Natural killer cell (primary cell): ENCODE data around the gene ENTR1. TPM values are rescaled to one million over a fixed set of nuclear protein-coding genes. Genes with fewer than 3 reads are reported as not detected.

Experiments used
- ATAC-seq, 3 donors: fragments of 150-1000 bp in 2 of 3; fragments of 200-7000 bp in 1 of 3; cut with Tn5 transposase; 1 replicate in 1 of 3; 2 replicates in 2 of 3; pipeline ENCODE4 v1.10.0; 2021; ENCODE audit warnings: mild to moderate bottlenecking in 2 of 3, moderate library complexity in 2 of 3
- DNase-seq, 2 donors: peaks; one replicate each; pipeline versions ENCODE4 v3.0.0 to v3.0.0-alpha.2; 2013 to 2021; ENCODE audit warnings: mixed read lengths in 1 of 2
- H3K27ac ChIP-seq: one replicate; pipeline ENCODE4 v1.5.1; 2013; ENCODE audit warnings: mild to moderate bottlenecking, low read length
- H3K27me3 ChIP-seq: one replicate; pipeline ENCODE4 v1.6.1; 2013; ENCODE audit warnings: low read length; ENCODE audit not compliant: control insufficient read depth, insufficient read depth
- H3K36me3 ChIP-seq: one replicate; pipeline ENCODE4 v1.6.1; 2013; ENCODE audit warnings: low read length; ENCODE audit not compliant: control insufficient read depth, insufficient read depth
- H3K4me1 ChIP-seq: one replicate; pipeline ENCODE4 v1.6.1; 2013; ENCODE audit warnings: low read length; ENCODE audit not compliant: control insufficient read depth, insufficient read depth
- H3K4me3 ChIP-seq: one replicate; pipeline ENCODE4 v1.5.1; 2013; ENCODE audit warnings: low read length
- H3K9me3 ChIP-seq: one replicate; pipeline ENCODE4 v1.6.1; 2013; ENCODE audit warnings: low read length; ENCODE audit not compliant: control insufficient read depth, insufficient read depth
- H3K27ac Mint-ChIP-seq, 2 donors: one replicate each; pipeline ENCODE4 v1.8.0; 2022; ENCODE audit warnings: mild to moderate bottlenecking in 2 of 2, mixed read lengths in 2 of 2, moderate library complexity in 1 of 2
- H3K27me3 Mint-ChIP-seq, 2 donors: one replicate each; pipeline ENCODE4 v1.8.0; 2022; ENCODE audit warnings: low read depth in 2 of 2, mixed read lengths in 2 of 2
- H3K36me3 Mint-ChIP-seq: one replicate; pipeline ENCODE4 v1.8.0; 2022; ENCODE audit warnings: mixed read lengths
- H3K4me1 Mint-ChIP-seq, 2 donors: one replicate each; pipeline ENCODE4 v1.8.0; 2022; ENCODE audit warnings: mixed read lengths in 2 of 2
- H3K4me3 Mint-ChIP-seq: one replicate; pipeline ENCODE4 v1.8.0; 2022; ENCODE audit warnings: mild to moderate bottlenecking, moderate library complexity, mixed read lengths
- H3K9me3 Mint-ChIP-seq, 2 donors: one replicate each; pipeline ENCODE4 v1.8.0; 2022; ENCODE audit warnings: mixed read lengths in 2 of 2
- WGBS: methylation state at CpG from one replicate; pipeline ENCODE4 v1.1.7; 2013; ENCODE audit warnings: missing lambda C conversion rate; ENCODE audit not compliant: insufficient coverage; 5-methylcytosine and 5-hydroxymethylcytosine counted together
- intact Hi-C: fragments of 100-400 bp; cut with micrococcal nuclease; formaldehyde crosslinking; loops from one replicate; pipeline ENCODE4 v1.14.2; 2022
- total RNA-seq, 4 donors: library from RNA; stranded (reverse); fragments of 120-200 nt in 1 of 4; gene quantifications; one replicate each; pipeline versions ENCODE4 v1.2.3 to v1.2.4, GENCODE V29; 2013 to 2022
- TF ChIP-seq, protein P1 (sequence below): fragments of 200-600 bp; IDR thresholded peaks from one replicate; pipeline ENCODE4 v1.8.0; 2022; ENCODE audit warnings: antibody characterized with exemption

The ENTR1 gene
- total RNA-seq, 3 donors from 2014 or later (not counting 1 experiment from before 2014, with no cell fraction given) = 38.7 to 62.3 (median 41.6) TPM

DNA sequence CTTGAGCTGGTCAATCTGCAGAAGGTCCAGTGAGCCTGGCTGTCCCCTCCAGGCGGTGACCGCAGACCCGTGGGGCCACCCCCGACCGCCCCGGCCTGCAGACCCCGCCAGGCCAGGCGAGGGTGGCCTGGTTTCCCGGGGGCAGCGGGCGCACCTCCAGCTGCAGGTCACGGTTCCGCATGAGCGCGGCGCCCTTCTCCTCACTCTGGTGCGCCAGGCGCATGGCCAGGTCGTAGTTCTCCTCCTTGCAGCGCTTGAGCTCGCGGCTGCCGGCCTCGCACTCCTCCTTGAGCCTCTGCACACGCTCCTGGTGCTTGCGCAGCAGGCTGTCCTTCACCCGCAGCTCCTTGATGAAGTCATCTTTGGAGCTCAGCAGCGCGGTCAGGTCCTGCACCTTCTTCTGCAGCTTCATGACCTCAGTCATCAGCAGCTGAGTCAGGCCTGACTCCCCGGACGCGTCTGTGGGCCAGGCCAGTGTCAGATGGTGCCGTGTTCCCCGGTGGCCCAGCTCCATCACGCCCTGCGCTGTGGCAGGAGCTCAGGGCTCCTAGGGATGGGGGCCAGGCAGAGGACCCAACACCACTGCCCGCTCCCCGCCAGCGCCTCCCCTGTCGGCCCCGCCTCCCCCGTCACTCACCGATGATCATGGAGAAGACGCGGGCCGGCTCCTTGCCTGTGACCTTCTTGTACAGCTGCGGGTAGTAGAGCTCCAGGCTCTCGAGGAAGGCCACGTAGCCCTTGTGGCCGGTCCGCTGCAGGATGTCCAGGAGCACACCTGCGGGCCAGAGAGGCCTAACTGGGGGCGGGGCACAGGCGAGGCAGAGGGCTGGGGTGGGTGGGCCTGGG is 39.5 kb downstream of the ENTR1 start:
- Histone ChIP-seq H3K36me3 (no peaks in the 10 kb centered on the region), H3K9me3 (no peaks in the 10 kb centered on the region), H3K4me3 (no peak overlapping the region), H3K27ac (no peak overlapping the region), H3K4me1 (peaks cover 24% of the 10 kb centered on the region), H3K27me3 (peaks cover 3% of the 10 kb centered on the region)
- TF ChIP-seq, protein P1, sequence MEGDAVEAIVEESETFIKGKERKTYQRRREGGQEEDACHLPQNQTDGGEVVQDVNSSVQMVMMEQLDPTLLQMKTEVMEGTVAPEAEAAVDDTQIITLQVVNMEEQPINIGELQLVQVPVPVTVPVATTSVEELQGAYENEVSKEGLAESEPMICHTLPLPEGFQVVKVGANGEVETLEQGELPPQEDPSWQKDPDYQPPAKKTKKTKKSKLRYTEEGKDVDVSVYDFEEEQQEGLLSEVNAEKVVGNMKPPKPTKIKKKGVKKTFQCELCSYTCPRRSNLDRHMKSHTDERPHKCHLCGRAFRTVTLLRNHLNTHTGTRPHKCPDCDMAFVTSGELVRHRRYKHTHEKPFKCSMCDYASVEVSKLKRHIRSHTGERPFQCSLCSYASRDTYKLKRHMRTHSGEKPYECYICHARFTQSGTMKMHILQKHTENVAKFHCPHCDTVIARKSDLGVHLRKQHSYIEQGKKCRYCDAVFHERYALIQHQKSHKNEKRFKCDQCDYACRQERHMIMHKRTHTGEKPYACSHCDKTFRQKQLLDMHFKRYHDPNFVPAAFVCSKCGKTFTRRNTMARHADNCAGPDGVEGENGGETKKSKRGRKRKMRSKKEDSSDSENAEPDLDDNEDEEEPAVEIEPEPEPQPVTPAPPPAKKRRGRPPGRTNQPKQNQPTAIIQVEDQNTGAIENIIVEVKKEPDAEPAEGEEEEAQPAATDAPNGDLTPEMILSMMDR = no peak
- intact Hi-C loops = no loop called here
- Mint-ChIP-seq H3K4me1 (no peaks in the 10 kb centered on the region), H3K27ac (no peak overlapping the region), H3K4me3 (no peak overlapping the region), H3K27me3 (no peaks in the 10 kb centered on the region), H3K9me3 (no peaks in the 10 kb centered on the region), H3K36me3 (no peaks in the 10 kb centered on the region)
- no peak for DNase-seq
- 95% methylated on average over 54 of the region's 54 CpGs for WGBS
- no peak for ATAC-seq

DNA sequence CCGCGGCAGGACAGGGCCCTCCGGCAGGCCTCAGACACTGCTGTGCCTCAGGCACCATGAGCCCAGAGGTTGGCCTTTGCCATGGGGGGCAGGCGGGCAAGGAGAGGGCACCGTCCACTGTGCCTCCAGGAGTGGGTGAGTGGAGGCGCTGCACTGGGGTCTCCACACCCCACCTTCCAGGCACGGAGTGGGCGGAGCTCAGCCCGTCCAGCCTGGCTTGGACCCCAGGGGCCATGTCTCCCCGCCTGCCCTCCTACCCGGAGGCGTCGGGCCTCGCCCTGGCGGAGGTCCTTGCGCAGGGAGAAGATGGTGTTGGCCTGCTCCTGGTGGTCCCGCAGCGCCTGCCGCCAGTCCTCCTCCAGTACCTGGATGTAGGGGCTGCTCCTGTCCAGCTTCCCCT is 40.4 kb downstream of the ENTR1 start:
- Histone ChIP-seq H3K4me1 (peaks cover 29% of the 10 kb centered on the region), H3K36me3 (no peaks in the 10 kb centered on the region), H3K4me3 (no peak overlapping the region), H3K27me3 (peaks cover 3% of the 10 kb centered on the region), H3K9me3 (no peaks in the 10 kb centered on the region), H3K27ac (no peak overlapping the region)
- no peak overlapping the region for H3K27ac Mint-ChIP-seq
- 96% methylated on average over 19 of the region's 19 CpGs for WGBS
- intact Hi-C loops = no loop called here
- no peaks in the 10 kb centered on the region for H3K9me3 Mint-ChIP-seq
- no peaks in the 10 kb centered on the region for H3K27me3 Mint-ChIP-seq
- no peak for ATAC-seq
- H3K4me3 Mint-ChIP-seq = no peak overlapping the region
- no peak for DNase-seq
- no peaks in the 10 kb centered on the region for H3K36me3 Mint-ChIP-seq
- TF ChIP-seq, protein P1 = no peak
- no peaks in the 10 kb centered on the region for H3K4me1 Mint-ChIP-seq

DNA sequence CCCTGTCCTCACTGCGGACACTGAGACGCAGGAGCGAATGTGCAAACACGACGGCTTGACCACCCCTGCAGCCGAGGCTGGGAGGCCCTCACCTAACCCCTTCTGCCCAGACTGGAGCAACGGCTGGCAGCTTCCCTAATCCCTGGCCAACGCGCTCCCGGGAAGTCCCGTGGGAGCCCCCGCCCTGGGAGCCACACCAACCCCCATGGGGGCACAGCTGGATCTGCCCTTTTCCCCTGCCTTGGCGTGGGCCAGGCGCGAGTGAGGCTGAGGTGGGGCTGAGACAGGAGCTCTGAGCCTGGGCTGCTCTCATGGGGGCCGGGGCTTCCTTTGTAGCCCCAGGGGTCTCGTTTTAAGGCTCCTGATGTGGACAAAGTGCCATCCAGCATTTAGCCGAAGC is 42.2 kb downstream of the ENTR1 start:
- Histone ChIP-seq H3K27me3 (peaks cover 3% of the 10 kb centered on the region), H3K9me3 (no peaks in the 10 kb centered on the region), H3K4me1 (peaks cover 34% of the 10 kb centered on the region), H3K4me3 (no peak overlapping the region), H3K36me3 (no peaks in the 10 kb centered on the region), H3K27ac (no peak overlapping the region)
- no peaks in the 10 kb centered on the region for H3K27me3 Mint-ChIP-seq
- no peak overlapping the region for H3K4me3 Mint-ChIP-seq
- no peak for DNase-seq
- no peak overlapping the region for H3K27ac Mint-ChIP-seq
- 88% methylated on average over 18 of the region's 18 CpGs for WGBS
- intact Hi-C loops = loop anchor here (10.0 kb wide), 1 partner anchor 53 kb away; no protein-coding TSS in a partner anchor
- H3K36me3 Mint-ChIP-seq = no peaks in the 10 kb centered on the region
- no peaks in the 10 kb centered on the region for H3K9me3 Mint-ChIP-seq
- no peak for ATAC-seq
- no peaks in the 10 kb centered on the region for H3K4me1 Mint-ChIP-seq
- TF ChIP-seq, protein P1 = no peak
